Measurements from ENCODE around the gene WWC1.

WWC1 gene

DNA sequence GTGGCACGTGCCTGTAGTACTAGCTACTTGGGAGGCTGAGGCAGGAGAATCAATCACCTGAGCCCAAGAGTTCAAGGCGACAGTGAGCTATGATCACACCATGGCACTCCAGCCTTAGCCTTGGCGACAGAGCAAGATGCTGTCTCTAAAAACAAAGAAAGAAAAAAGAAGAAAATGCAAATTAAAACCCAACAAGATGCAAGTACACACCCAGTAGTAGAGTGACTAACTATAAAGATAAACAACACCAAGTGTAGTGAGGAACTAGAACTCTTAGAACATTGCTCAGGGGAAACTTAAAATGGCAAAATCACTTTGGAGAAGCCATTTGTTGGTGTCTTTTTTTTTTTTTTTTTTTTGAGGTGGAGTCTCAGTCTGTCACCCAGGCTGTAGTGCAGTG lies 160.1 kb downstream of the WWC1 start:
- no peak for DNase-seq

DNA sequence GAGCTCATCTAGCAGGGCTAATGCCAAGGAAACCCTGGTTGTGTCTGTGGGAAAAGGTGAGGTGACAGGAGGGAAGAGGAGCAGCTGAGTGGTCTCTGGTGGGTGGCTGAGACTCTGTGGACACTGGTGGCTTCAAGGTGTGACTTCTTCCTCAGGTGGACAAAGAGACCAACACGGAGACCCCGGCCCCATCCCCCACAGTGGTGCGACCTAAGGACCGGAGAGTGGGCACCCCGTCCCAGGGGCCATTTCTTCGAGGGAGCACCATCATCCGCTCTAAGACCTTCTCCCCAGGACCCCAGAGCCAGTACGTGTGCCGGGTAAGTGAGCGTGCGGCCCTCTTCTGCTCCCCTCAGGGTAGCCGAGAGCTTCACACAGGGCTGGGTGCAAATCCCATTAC lies 163.8 kb downstream of the WWC1 start:
- no peak for DNase-seq

- no peak for DNase-seq
Measured at GRCh38 chr5:168457542-168457941, 166.1 kb downstream of the WWC1 start.

DNA sequence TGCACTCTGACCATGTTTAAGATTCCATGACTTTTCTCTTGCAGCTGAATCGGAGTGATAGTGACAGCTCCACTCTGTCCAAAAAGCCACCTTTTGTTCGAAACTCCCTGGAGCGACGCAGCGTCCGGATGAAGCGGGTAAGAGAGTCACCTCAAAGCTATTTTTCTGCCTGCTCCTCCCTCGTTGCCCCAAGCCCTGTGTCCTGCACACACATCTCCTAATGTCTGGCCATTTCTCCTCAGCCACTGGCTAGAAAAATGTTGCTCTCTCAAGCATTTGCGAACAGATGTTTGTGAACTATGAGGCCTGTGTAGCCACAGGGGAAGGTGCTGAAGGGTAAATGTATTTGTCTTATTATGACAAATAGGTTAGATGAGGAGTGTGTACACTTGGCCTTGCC lies 169.2 kb downstream of the WWC1 start:
- DNase-seq, result no peak

DNA sequence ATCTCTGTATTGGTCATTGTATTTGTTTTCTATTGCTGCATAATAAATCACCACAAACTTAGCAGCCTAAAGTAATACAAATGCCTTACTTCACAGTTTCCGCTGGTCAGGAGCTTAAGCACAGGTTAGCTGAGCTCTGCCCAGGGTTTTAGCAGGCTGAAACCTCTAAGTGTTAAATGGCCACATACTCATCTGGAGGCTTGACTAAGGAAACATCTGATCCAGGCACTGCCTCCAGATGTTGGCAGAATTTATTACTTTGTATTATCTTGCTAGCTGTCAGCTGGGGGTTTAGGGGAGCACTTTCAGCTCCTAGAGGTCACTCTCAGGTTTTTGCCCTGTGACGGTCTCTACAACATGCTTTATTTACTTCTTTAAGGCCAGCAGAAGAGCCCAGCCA lies 171.6 kb downstream of the WWC1 start:
- no peak for DNase-seq

DNA sequence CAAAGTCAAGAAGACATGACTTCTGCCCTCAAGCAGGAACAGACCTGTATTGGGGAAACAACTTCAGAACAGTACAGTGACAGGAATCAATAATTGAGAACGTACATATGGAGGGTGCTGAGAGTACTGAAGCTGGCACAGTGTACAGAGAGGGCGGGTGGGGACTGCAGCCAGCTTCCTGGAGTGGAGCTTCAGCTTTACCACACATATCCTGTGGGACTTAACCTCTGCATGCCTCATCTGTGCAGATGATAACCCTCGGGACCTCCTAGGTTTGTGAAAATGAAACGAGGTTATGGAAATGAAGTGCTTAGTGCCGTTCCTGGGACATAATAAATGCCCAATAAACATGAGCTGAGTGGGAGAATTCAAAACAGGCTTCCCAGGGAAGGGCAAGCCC lies 172.8 kb downstream of the WWC1 start:
- DNase-seq, result no peak

DNA sequence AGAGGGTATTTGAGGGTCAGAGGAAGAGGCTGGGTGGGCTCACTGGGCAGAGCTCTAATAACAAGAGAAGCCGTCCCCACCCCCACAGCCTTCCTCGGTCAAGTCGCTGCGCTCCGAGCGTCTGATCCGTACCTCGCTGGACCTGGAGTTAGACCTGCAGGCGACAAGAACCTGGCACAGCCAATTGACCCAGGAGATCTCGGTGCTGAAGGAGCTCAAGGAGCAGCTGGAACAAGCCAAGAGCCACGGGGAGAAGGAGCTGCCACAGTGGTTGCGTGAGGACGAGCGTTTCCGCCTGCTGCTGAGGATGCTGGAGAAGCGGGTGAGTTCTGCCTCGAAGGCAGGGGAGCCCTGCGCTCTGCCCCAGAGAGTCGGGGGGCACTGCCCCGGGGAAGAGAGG lies 173.2 kb downstream of the WWC1 start:
- no peak for DNase-seq

DNA sequence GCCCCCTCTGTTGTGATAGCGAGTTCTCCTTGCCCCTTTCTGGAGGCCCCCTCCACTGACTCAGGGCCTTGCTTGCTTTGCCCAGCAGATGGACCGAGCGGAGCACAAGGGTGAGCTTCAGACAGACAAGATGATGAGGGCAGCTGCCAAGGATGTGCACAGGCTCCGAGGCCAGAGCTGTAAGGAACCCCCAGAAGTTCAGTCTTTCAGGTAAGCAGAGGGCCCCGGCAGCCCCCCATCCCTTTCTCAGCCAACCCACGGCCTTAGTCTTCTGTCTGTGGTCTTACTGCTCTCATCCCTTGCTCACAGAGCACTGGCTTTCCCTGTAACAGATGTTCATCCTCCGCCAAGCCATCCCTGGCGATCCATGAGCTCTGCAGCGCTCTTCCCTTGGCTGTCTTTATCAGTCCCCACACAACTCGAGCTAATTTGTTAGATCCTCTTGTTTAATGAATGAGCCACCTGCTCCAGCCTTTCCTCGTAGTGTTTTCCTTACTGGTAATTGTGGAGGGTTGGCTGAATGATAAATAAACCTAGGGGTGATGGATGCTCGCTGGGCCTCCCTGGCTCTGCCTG lies 176.4 kb downstream of the WWC1 start:
- DNase-seq, result no peak

DNA sequence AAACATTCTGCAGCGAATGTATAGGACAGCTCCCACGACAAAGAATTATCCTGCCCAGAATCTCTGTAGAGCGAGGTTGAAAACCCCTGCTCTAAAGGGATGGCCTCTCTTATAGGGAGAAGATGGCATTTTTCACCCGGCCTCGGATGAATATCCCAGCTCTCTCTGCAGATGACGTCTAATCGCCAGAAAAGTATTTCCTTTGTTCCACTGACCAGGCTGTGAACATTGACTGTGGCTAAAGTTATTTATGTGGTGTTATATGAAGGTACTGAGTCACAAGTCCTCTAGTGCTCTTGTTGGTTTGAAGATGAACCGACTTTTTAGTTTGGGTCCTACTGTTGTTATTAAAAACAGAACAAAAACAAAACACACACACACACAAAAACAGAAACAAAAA lies 177.4 kb downstream of the WWC1 start:
- DNase-seq, result no peak

DNA sequence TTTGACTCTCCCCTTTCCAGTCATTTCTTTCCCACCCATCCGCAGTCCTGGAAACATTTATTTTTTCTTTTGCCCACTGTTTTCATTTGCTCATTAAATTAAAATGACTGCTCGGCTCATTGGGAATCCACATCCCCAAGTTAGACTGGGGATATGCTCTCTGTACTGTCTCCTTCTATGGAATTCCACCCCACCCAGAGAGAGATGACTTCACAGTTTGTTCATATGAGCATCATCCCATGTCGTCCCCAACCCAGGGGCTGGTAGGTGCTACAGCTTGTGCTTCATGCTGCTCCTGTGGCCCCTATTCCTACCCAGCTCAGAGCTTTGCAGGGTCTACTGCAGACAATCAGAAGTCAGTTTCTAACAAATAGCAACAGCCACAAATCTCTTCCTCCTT lies 178.4 kb downstream of the WWC1 start:
- DNase-seq, result no peak

DNA sequence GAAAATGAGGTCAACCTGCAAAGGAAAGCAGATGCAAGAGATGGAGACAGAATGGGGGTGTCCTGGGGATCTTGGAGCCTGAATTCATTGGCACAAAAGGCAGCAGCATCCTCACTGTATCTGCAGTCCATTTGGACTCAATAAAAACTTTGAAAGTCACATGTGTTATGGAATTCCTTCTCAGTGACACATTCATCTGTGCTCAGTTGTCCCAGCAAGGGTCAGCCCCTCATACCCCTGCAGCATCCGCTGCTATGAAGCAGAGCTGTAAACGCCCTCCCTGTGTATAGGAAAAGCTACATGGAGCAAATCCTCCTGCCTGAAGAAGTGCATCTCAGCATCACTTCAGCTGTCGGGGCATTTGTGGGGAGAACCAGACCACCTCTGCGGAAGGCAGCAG lies 180.3 kb downstream of the WWC1 start:
- DNase-seq, result no peak

- no peak for DNase-seq
Measured at GRCh38 chr5:168472329-168472728, 180.9 kb downstream of the WWC1 start.

DNA sequence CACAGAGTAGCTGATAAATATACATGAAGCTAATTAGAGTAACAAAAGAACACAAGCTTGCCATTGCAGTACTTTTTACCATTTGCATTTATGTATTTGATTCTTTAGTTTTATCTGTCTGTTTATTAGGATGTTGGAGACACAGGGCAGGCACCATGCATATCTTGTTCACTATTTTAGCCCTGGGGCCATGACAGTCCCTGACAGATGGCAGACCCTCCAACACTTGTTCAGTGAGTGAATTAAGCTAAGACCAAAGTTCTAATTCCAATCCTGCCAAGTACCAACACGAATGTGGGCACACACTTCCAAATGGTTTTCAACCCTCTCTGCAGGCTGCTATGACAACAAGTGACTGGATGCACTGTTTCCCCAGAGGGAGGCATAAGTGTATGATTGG lies 182.9 kb downstream of the WWC1 start:
- no peak for DNase-seq

DNA sequence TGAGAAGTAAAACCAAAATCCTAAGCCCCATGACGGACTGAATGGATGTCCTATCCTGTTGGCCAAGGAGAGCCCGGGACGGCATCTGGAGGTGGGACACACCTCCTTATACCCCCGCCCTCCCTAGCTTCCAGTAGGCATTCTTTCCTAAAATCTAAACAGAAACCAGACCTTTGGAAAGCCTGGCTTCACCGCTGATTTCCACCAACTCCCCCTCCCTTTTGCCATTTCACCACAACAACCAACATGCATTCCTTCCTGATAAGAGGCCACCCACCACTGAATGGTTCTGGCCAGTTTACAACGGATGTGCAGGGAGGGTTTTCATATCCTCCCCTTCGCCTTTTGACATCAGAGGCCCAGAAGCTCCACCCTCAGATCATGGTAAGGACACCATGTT lies 185.6 kb downstream of the WWC1 start:
- no peak for DNase-seq

DNA sequence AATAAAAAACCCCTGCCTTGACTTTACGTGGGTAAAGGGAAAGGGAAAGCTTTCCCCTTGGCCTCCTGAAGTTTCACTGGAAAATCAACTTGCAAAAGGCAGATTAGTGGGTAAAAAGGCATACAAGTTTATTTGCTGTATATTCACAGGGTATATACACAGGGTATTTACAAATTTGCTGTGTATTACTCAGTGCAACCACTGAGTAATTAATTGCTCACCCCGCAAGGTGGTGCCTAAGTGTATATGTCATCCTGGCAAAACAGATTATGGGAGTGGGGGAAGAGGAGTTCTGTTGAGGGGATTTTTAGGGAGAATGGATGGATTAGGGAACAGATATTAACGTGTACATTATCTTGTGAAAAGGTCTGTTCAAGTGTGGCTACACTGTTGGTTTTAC lies 187.7 kb downstream of the WWC1 start:
- DNase-seq, result no peak

GRCh38 chr5:168480601-168481000 lies 189.2 kb downstream of the WWC1 start:
- DNase-seq, result no peak

- no peak for DNase-seq
Measured at GRCh38 chr5:168481330-168481788, 189.9 kb downstream of the WWC1 start.

- no peak for DNase-seq
Measured at GRCh38 chr5:168482361-168482760, 190.9 kb downstream of the WWC1 start.

GRCh38 chr5:168486136-168486879 lies 194.9 kb downstream of the WWC1 start, which contains the start of gene RARS1:
Gene RARS1, plus strand, starts transcription at chr5:168486471. Its CDS starts 28 bp downstream, at chr5:168486499.
- peak; percentile 77 for DNase-seq

DNA sequence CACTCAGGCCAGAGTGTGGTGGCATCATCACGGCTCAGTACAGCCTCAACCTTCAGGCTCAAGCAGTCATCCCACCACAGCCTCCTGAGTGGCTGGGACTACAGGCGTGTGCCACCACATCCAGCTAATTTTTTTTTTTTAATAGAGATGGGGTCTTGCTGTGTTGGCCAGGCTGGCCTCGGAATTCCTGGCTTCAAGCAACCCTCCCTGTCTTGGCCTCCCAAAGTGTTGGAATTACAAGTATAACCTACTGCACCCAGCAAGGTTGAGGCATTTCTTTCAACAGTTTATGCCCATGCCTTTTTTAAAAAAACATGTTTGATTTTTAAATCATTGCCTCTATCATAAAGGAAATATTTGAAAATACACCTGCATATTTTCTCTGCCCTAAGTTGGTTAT lies 197.6 kb downstream of the WWC1 start:
- no peak for DNase-seq

- DNase-seq, result no peak
Measured at GRCh38 chr5:168494057-168494555, 202.7 kb downstream of the WWC1 start.

GRCh38 chr5:168502563-168503237 lies 211.3 kb downstream of the WWC1 start:
- no peak for DNase-seq

GRCh38 chr5:168513861-168514428 lies 222.5 kb downstream of the WWC1 start:
- no peak for DNase-seq
